Heart right ventricle (tissue), 16 donors: Measurements from ENCODE around the gene NF2. TPM values are rescaled to one million over a fixed set of nuclear protein-coding genes. Genes with fewer than 3 reads are reported as not detected.

Source experiments
- ATAC-seq, 8 donors: fragments of 200-7000 bp; cut with Tn5 transposase; one replicate each; pipeline ENCODE4 v1.9.1; 2020; ENCODE audit warnings: mild to moderate bottlenecking in 8 of 8, moderate library complexity in 8 of 8, moderate number of reproducible peaks in 1 of 8
- DNase-seq, 2 donors: peaks; one replicate each; pipeline ENCODE4 v3.0.0-alpha.2; 2020
- H3K27ac ChIP-seq, 10 donors: fragments of 200-600 bp; sonication (generic) in 2 of 10; one replicate each; pipeline versions ENCODE4 v1.5.0 to v1.8.0; 2020 to 2022; ENCODE audit warnings: mild to moderate bottlenecking in 3 of 10
- H3K27me3 ChIP-seq, 7 donors: fragments of 200-600 bp; one replicate each; pipeline ENCODE4 v1.8.0; 2021 to 2022; ENCODE audit warnings: mild to moderate bottlenecking in 2 of 7
- H3K36me3 ChIP-seq, 9 donors: fragments of 200-600 bp; sonication (generic) in 1 of 9; one replicate each; pipeline versions ENCODE4 v1.5.0 to v1.8.0; 2020 to 2022; ENCODE audit warnings: mild to moderate bottlenecking in 2 of 9
- H3K4me1 ChIP-seq, 9 donors: fragments of 200-600 bp; sonication (generic) in 1 of 9; one replicate each; pipeline versions ENCODE4 v1.5.0 to v1.8.0; 2020 to 2022; ENCODE audit warnings: mild to moderate bottlenecking in 4 of 9
- H3K4me3 ChIP-seq, 10 donors: fragments of 200-600 bp; sonication (generic) in 2 of 10; one replicate each; pipeline versions ENCODE4 v1.5.0 to v1.8.0; 2020 to 2022; ENCODE audit warnings: mild to moderate bottlenecking in 7 of 10, moderate library complexity in 2 of 10
- H3K9me3 ChIP-seq, 11 donors: fragments of 200-600 bp in 10 of 11; sonication (generic) in 2 of 11; one replicate each; pipeline versions ENCODE4 v1.5.0 to v1.8.0; 2013 to 2022; ENCODE audit warnings: mild to moderate bottlenecking in 2 of 11, control low read depth in 1 of 11, moderate library complexity in 1 of 11
- CTCF ChIP-seq, 9 donors: fragments of 200-600 bp; sonication (generic) in 2 of 9; IDR thresholded peaks; one replicate each; pipeline versions ENCODE4 v1.5.0 to v1.8.0; 2021 to 2022; ENCODE audit warnings: antibody characterized with exemption in 9 of 9, mild to moderate bottlenecking in 5 of 9, moderate library complexity in 1 of 9
- WGBS, 2 donors: extraction: QIAGEN DNeasy Blood & Tissue Kit; methylation state at CpG; one replicate each; pipeline ENCODE4 v1.1.7; 2013; ENCODE audit warnings: inconsistent platforms in 1 of 2; 5-methylcytosine and 5-hydroxymethylcytosine counted together
- intact Hi-C, 10 donors: fragments of 100-400 bp; cut with DNase I; formaldehyde crosslinking; loops; one replicate each; pipeline versions ENCODE4 v1.11.1 to v1.14.2; 2022
- polyA plus RNA-seq, 2 donors: library from polyadenylated mRNA; stranded (reverse); fragments of 200-250 nt; gene quantifications; one replicate each; pipeline ENCODE4 v1.2.3, GENCODE V29; 2013
- total RNA-seq, 10 donors: library from RNA; stranded (reverse); fragmentation: NEBNext Ultra II Directional in 3 of 10; extraction: Animal tissue kit (Norgen Biotek cat#: 25700) in 3 of 10; gene quantifications; one replicate each; pipeline versions ENCODE4 v1.2.1 to v1.2.4, GENCODE V29; 2021 to 2023
- donor health status: Arrhythmogenic right ventricular cardiomyopathy.
- donor health status: ischemic (EF 13 %, LVEDD 7.1; RV severe dilation, severe dysfunction).
- donor health status: healthy with polysubstance abuse.
- donor health status: DM: no; HTN: yes; CAD: no.
- donor health status: DM: no; HTN: no; CAD: no.
- donor health status: ischemic (EF 25% LVEDD 6.9; RV normal size, moderate dysfunction).
- donor health status: ischemic (EF 25% LVEDD 5.7; RV mildly dilated, moderate dysfunction).
- donor health status: healthy.
- donor health status: DM: yes; HTN: yes; CAD: no.
- donor health status: Ischemic cardiomyopathy.
- donor health status: ischemic (EF 35%, LVEDD 5.7; RV mildly dilated, moderate dysfunction).
- donor health status: nonischemic (EF 11% LVEDD 7.7; RV severe dilation, severe dysfunction).
- donor health status: DM: yes; HTN: yes; CAD: no.
- donor health status: PGD.
- donor health status: ischemic (EF 29% LVEDD 5.4; RV normal size, mild dysfunction).
- donor health status: nonischemic (EF 23%, LVEDD 6.1; RV moderate dilation, normal function).

Gene NF2
- total and polyA plus RNA-seq, 12 donors = 9.7 to 59.4 (median 43.8) TPM

GRCh38 chr22:29625090-29625825 lies 21.8 kb downstream of the NF2 start:
- peak in 4 of 8 donors; percentile 61 to 71 (median 64) for ATAC-seq
- H3K4me1 ChIP-seq = peaks cover 0 to 60% (median 36%) of the 10 kb centered on the region in 9 donors
- intact Hi-C loops = loop anchor here in 2 of 10 donors (2.0 to 10.0 kb wide), 3 partner anchors 20 to 462 kb away; no protein-coding TSS in a partner anchor
- H3K9me3 ChIP-seq = no peaks in the 10 kb centered on the region
- peak; percentile 65 to 91 (median 83) for TF ChIP-seq CTCF (IDR thresholded peaks at IDR 0.05)
- WGBS, 2 donors = 76 to 77% methylated on average over 12 of the region's 12 CpGs
- no peak for DNase-seq
- H3K27me3 ChIP-seq = no peaks in the 10 kb centered on the region
- no peak overlapping the region for H3K27ac ChIP-seq
- no peaks in the 10 kb centered on the region for H3K36me3 ChIP-seq
- no peak overlapping the region for H3K4me3 ChIP-seq

GRCh38 chr22:29626497-29627195 lies 23.2 kb downstream of the NF2 start:
- Histone ChIP-seq H3K9me3 (no peaks in the 10 kb centered on the region), H3K27ac (no peak overlapping the region), H3K4me1 (peaks cover 0 to 58% (median 46%) of the 10 kb centered on the region in 9 donors), H3K27me3 (no peaks in the 10 kb centered on the region), H3K4me3 (no peak overlapping the region), H3K36me3 (no peaks in the 10 kb centered on the region)
- 92 to 97% methylated on average over 3 of the region's 3 CpGs for WGBS, 2 donors
- intact Hi-C loops = loop anchor here in 1 of 10 donors (5.0 to 10.0 kb wide), 2 partner anchors 378 to 461 kb away; no protein-coding TSS in a partner anchor
- TF ChIP-seq CTCF (IDR thresholded peaks at IDR 0.05) = no peak
- ATAC-seq = no peak
- DNase-seq = no peak

- H3K4me3 ChIP-seq = no peak overlapping the region
- 93 to 95% methylated on average over 3 of the region's 3 CpGs for WGBS, 2 donors
- DNase-seq = no peak
- no peak overlapping the region for H3K27ac ChIP-seq
- H3K4me1 ChIP-seq = peaks cover 0 to 58% (median 43%) of the 10 kb centered on the region in 9 donors
- H3K27me3 ChIP-seq = no peaks in the 10 kb centered on the region
- intact Hi-C loops = loop anchor here in 1 of 10 donors (5.0 to 10.0 kb wide), 2 partner anchors 378 to 460 kb away; no protein-coding TSS in a partner anchor
- ATAC-seq = no peak
- H3K9me3 ChIP-seq = no peaks in the 10 kb centered on the region
- TF ChIP-seq CTCF (IDR thresholded peaks at IDR 0.05) = no peak
- no peaks in the 10 kb centered on the region for H3K36me3 ChIP-seq
These were observed 23.7 kb downstream of the NF2 start for GRCh38 chr22:29627196-29627535.

GRCh38 chr22:29628996-29629902 lies 25.8 kb downstream of the NF2 start:
- 84 to 89% methylated on average over 10 of the region's 10 CpGs for WGBS, 2 donors
- no peak for TF ChIP-seq CTCF (IDR thresholded peaks at IDR 0.05)
- peaks cover 0 to 55% (median 28%) of the 10 kb centered on the region in 9 donors for H3K4me1 ChIP-seq

More at GRCh38 chr22:29628996-29629902, 25.8 kb downstream of the NF2 start:
- intact Hi-C loops = loop anchor here in 1 of 10 donors (5.0 to 10.0 kb wide), 2 partner anchors 376 to 458 kb away; no protein-coding TSS in a partner anchor
- no peak overlapping the region for H3K4me3 ChIP-seq
- ATAC-seq (no peak), DNase-seq (no peak)
- H3K9me3 ChIP-seq = no peaks in the 10 kb centered on the region
- no peaks in the 10 kb centered on the region for H3K27me3 ChIP-seq
- H3K36me3 ChIP-seq = no peaks in the 10 kb centered on the region
- no peak overlapping the region for H3K27ac ChIP-seq
